Left cardiac atrium (tissue), 4 donors: ENCODE measurements around the gene PHF5A. TPM values are rescaled to one million over a fixed set of nuclear protein-coding genes. Genes with fewer than 3 reads are reported as not detected.
"Not testable (repeated sequence)": the region's sequence is repeated elsewhere in the genome, so short reads cannot be mapped to it uniquely, and the experiment has no call there.

Experiments used
- ATAC-seq, 2 donors: fragments of 200-7000 bp; cut with Tn5 transposase; one replicate each; pipeline ENCODE4 v1.9.1; 2020; ENCODE audit warnings: mild to moderate bottlenecking in 2 of 2, moderate library complexity in 2 of 2
- DNase-seq: peaks from one replicate; pipeline ENCODE4 v3.0.0-alpha.2; 2020
- intact Hi-C, 2 donors: fragments of 100-400 bp; cut with DNase I; formaldehyde crosslinking; loops; one replicate each; pipeline versions ENCODE4 v1.14.1 to v1.15.1; 2022 to 2023
- total RNA-seq, 2 donors: library from RNA; stranded (reverse); fragmentation: NEBNext Ultra II Directional; extraction: Animal tissue kit (Norgen Biotek cat#: 25700); gene quantifications; one replicate each; pipeline ENCODE4 v1.2.1, GENCODE V29; 2021
- donor health status: DM: no; HTN: yes; CAD: no.
- donor health status: DM: no; HTN: yes; CAD: no; lungs with severe emphysema.
- donor health status: DM: yes; HTN: yes; CAD: no.
- donor health status: Dilated cardiomyopathy.

PHF5A gene
- total RNA-seq, 2 donors from 2014 or later: 22.8 to 28.1 TPM

GRCh38 chr22:41461901-41462300 lies 6.6 kb downstream of the PHF5A start:
- intact Hi-C loops: no loop called here
- DNase-seq (no peak), ATAC-seq (no peak)

- DNase-seq: peak; percentile 60
- peak; percentile 46 to 78 for ATAC-seq
- intact Hi-C loops: not testable (repeated sequence)
Observed at GRCh38 chr22:41460071-41460470, 8.4 kb downstream of the PHF5A start.

- DNase-seq (no peak), ATAC-seq (no peak)
- intact Hi-C loops: no loop called here
Observed at GRCh38 chr22:41459431-41459830, 9.1 kb downstream of the PHF5A start.

- ATAC-seq (no peak), DNase-seq (no peak)
- intact Hi-C loops: no loop called here
Observed at GRCh38 chr22:41458161-41458728, 10.2 kb downstream of the PHF5A start.

GRCh38 chr22:41448189-41448808 lies 20.2 kb downstream of the PHF5A start:
- intact Hi-C loops: no loop called here
- DNase-seq: peak; percentile 96
- peak; percentile 77 to 80 for ATAC-seq

GRCh38 chr22:41447435-41448188 lies 20.9 kb downstream of the PHF5A start:
- intact Hi-C loops: loop anchor here in 1 of 2 donors (2.0 kb wide), 1 partner anchor 43 kb away; no protein-coding TSS in a partner anchor

GRCh38 chr22:41446639-41447434 lies 21.7 kb downstream of the PHF5A start, which contains the start of gene TOB2:
Gene TOB2 (minus strand): TSS chr22:41446801. CDS start chr22:41437345, 9,456 bp downstream.
- peak; percentile 94 for DNase-seq
- ATAC-seq: peak; percentile 67 to 70
- intact Hi-C loops: loop anchor here in 1 of 2 donors (2.0 kb wide), 1 partner anchor 42 kb away; no protein-coding TSS in a partner anchor

More at GRCh38 chr22:41447435-41448188, 20.9 kb downstream of the PHF5A start:
- peak; percentile 73 for DNase-seq
- ATAC-seq: peak; percentile 40 to 47

- DNase-seq: peak; percentile 50
- peak in 1 of 2 donors; percentile 0 for ATAC-seq
- intact Hi-C loops: loop anchor here in 1 of 2 donors (2.0 kb wide), 1 partner anchor 41 kb away; no protein-coding TSS in a partner anchor
Observed at GRCh38 chr22:41446057-41446501, 22.4 kb downstream of the PHF5A start.

GRCh38 chr22:41445129-41446056 lies 23.1 kb downstream of the PHF5A start:
- intact Hi-C loops: loop anchor here in 1 of 2 donors (2.0 kb wide), 2 partner anchors 27 to 41 kb away; no protein-coding TSS in a partner anchor
- ATAC-seq (no peak), DNase-seq (peak; percentile 40)

GRCh38 chr22:41444360-41445128 lies 23.9 kb downstream of the PHF5A start:
- intact Hi-C loops: loop anchor here in 1 of 2 donors (2.0 kb wide), 1 partner anchor 26 kb away; no protein-coding TSS in a partner anchor
- DNase-seq: peak; percentile 94

GRCh38 chr22:41442240-41442792 lies 26.2 kb downstream of the PHF5A start:
- intact Hi-C loops: no loop called here
- ATAC-seq: no peak
- no peak for DNase-seq

More at GRCh38 chr22:41444360-41445128, 23.9 kb downstream of the PHF5A start:
- ATAC-seq: peak; percentile 50 to 65

GRCh38 chr22:41440511-41440910 lies 28.0 kb downstream of the PHF5A start:
- intact Hi-C loops, DNase-seq, ATAC-seq: not testable (repeated sequence)

- no peak for ATAC-seq
- intact Hi-C loops: no loop called here
- no peak for DNase-seq
Observed at GRCh38 chr22:41437198-41437597, 31.3 kb downstream of the PHF5A start.

GRCh38 chr22:41436322-41437113 lies 32.0 kb downstream of the PHF5A start:
- peak in 1 of 2 donors; percentile 1 for ATAC-seq
- intact Hi-C loops: no loop called here
- DNase-seq: no peak

GRCh38 chr22:41435560-41435959 lies 32.9 kb downstream of the PHF5A start:
- intact Hi-C loops: no loop called here
- ATAC-seq: no peak
- DNase-seq: no peak
